HuH-7.5 (cell line): ENCODE measurements around the gene TBC1D4.
"Not testable (repeated sequence)": the region's sequence is repeated elsewhere in the genome, so short reads cannot be mapped to it uniquely, and the experiment has no call there.

Experiments used
- DNase-seq: peaks from one replicate; pipeline ENCODE4 v3.0.0; 2011; ENCODE audit warnings: low spot score

TBC1D4 gene

DNA sequence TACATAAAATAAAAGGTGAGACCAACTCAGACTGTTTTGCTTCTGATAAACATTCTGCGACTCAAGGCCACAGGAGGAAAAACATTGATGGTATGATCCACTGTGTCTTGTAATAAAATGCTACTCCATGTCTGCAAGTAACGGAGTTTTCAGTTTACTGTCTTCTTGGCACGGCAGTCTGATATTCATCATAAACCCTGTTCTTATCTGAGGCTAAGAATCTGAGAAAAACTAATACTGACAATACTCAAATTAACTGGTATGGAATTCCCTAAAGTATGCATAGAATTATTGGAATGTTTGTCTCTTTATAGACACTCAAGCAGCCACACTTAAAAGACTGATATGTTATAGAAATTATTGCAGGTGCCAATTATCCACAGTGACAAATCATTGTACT is 125.5 kb downstream of the TBC1D4 start:
- DNase-seq, result no peak

GRCh38 chr13:75355609-75356008 is 126.4 kb downstream of the TBC1D4 start:
- DNase-seq, result no peak

- no peak for DNase-seq
Observed at GRCh38 chr13:75353781-75354193, 128.2 kb downstream of the TBC1D4 start.

DNA sequence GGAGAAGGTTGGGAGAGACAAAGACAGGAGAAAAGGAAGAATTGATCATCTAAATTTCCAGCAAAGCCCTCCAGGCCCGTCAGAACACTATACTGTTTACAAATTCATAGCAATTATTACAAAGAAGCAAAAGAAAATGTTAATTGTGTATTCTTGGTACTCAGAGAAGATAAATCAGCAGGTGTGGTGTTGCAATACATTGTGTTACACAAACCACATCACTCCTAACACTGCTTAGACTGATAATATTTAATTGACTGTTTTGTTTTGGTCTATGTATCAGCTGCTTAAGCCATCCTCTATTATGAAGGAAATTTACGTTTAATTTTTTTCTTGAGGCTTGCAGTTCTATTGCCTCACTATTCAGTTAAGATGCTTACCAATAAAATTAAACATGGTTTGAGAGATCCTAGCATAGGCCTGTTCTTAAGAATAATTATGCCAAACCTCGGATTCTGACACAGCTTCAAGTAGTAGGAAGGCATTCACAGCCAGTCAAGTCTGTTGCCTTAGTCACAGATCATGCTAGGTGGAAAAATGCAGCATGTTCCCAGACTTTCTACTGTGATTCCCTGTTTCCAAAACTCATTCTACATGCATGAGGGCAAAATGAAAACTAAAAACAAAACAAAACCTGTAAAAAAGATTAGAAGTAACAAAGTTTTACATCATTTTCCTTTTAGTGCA is 129.2 kb downstream of the TBC1D4 start:
- no peak for DNase-seq

DNA sequence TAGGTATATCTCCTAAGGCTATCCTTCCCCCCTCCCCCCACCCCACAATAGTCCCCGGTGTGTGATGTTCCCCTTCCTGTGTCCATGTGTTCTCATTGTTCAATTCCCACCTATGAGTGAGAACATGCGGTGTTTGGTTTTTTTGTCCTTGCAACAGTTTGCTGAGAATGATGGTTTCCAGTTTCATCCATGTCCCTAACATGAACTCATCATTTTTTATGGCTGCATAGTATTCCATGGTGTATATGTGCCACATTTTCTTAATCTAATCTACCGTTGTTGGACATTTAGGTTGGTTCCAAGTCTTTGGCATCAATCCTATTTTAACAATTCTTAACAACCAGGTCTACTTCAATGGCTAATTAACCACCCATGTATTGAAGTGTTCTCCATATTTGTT is 130.4 kb downstream of the TBC1D4 start:
- not testable (repeated sequence) for DNase-seq

DNA sequence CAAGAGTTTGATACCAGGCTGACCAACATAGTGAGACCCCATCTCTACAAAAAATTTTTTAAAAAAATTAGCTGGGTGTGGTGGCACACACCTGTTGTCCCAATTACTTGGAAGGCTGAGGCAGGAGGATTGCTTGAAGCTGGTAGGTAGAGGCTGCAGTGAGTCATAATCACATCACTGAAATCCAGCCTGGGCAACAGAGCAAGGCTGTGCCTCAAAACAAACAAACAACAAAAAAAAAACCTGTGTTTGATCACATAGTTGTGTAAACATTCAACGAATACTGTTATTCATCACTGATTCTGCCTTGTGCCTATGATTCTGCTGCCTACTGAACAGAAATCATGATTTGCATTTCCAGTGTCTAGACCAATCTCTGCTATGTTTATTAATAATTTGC is 134.0 kb downstream of the TBC1D4 start:
- DNase-seq, result no peak

- no peak for DNase-seq
Observed at GRCh38 chr13:75347457-75347856, 134.5 kb downstream of the TBC1D4 start.

- no peak for DNase-seq
Observed at GRCh38 chr13:75345193-75345592, 136.8 kb downstream of the TBC1D4 start.

DNA sequence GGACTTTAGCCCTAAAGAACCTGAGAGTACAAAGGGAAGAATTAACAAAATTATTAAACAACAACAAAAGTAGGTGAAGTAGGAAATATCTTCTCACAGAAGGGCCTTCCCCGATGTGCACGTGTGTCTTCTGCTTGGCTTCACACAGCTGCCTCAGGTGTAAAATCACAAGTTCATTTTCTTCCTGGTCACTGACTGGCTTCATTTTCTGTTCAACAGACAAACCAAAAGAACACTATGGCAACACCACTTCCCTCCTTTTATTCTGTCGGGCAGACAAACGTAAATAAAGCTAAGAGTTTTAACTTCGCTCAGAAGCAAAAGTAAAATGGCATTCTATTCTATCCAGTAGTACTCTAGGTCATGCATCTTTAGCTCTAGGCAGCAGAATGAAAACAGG is 140.9 kb downstream of the TBC1D4 start:
- DNase-seq, result no peak

GRCh38 chr13:75339635-75340374 is 142.2 kb downstream of the TBC1D4 start:
- DNase-seq, result peak; percentile 12

- DNase-seq, result no peak
Observed at GRCh38 chr13:75334634-75335447, 147.1 kb downstream of the TBC1D4 start.

GRCh38 chr13:75333103-75333502 is 148.9 kb downstream of the TBC1D4 start:
- DNase-seq, result no peak

GRCh38 chr13:75331792-75332349 is 150.1 kb downstream of the TBC1D4 start:
- DNase-seq, result no peak

- no peak for DNase-seq
Observed at GRCh38 chr13:75330770-75331169, 151.2 kb downstream of the TBC1D4 start.

- peak; percentile 19 for DNase-seq
Observed at GRCh38 chr13:75329723-75330122, 152.2 kb downstream of the TBC1D4 start.

- no peak for DNase-seq
Observed at GRCh38 chr13:75329097-75329496, 152.9 kb downstream of the TBC1D4 start.

DNA sequence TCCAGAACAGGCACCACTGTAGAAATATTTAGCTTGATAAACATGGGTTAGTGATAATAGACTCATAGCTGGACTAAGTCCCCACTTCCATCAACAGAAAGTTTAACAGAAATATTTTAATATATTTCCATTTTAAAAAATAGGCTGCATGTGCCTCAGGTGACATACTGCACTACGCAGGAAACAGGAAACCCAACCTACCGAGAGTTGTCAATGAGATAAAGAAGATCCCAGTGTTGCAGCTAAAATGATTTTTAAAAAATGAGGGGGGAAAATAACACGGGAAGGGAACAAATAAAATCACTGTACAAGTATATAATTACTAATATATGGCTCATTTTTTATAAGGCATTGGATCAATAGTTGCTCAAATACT is 154.8 kb downstream of the TBC1D4 start:
- no peak for DNase-seq

GRCh38 chr13:75326173-75327134 is 155.5 kb downstream of the TBC1D4 start:
- DNase-seq, result no peak

- DNase-seq, result no peak
Observed at GRCh38 chr13:75325711-75326110, 156.3 kb downstream of the TBC1D4 start.

- no peak for DNase-seq
Observed at GRCh38 chr13:75324413-75324940, 157.5 kb downstream of the TBC1D4 start.

DNA sequence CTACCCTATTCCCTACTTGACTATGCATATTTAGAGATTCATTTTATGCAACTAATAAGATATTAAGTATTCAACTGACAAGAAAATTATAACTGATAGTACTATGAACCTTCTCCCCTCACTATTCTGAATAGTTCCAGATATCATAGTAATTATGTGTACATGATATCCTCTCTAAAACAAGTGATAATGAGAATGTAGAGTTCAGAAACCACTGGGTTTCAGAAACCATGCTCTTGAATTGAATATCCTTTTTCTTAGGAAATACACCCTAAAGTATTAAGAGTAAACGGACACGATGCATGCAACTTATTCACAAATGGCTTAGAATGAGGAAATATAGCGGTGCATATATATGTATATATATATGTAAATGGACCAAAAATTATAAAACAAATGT is 160.9 kb downstream of the TBC1D4 start:
- DNase-seq, result no peak
